GM19463 (cell line): Measurements from ENCODE around the gene DSC3.
"Not testable (repeated sequence)": the region's sequence is repeated elsewhere in the genome, so short reads cannot be mapped to it uniquely, and the experiment has no call there.

Experiments
- ATAC-seq: cut with Tn5 transposase; IDR thresholded peaks from one replicate; pipeline ENCODE4 v1.9.1; 2021; ENCODE audit warnings: mild to moderate bottlenecking, moderate library complexity; ENCODE audit not compliant: unreplicated experiment

DSC3 gene

DNA sequence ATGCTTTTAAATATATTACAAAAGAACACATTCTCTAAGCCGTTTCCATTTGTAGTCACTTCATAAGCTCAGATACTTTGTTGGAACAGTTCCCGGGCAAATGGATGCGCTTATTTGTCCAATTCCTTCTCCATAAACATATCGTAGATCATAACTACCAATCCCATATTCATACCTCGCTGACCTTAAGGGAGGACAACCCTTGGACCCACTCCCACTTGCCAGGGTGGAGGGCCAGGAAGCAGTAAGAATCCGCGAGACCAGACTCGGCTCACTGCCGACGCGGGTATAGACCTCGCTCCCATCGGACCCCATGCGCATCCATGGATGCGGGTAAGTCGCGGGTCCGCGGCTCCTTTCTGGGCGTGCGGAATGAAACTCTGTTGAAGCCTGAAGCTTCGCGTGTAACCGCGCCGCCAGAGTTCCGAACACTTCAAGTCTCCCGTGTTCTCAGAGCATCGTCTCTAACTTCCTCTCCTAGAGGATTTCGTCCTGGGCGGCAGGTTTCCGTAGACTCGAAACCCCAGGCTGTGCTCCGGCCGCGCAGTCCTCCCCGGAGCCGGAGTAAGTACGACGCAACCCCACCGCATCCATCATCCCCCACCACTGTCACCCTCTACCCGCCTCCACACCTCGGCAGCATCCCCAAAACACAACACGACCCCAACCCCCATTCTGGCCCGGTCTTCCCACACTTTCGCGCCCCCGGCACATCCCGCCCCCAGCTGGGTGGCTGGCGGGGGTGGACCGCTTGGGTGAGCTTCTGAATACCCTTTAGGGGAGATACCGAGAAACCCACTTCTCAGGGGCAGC lies 1.1 kb downstream of the DSC3 start:
- no peak for ATAC-seq

DNA sequence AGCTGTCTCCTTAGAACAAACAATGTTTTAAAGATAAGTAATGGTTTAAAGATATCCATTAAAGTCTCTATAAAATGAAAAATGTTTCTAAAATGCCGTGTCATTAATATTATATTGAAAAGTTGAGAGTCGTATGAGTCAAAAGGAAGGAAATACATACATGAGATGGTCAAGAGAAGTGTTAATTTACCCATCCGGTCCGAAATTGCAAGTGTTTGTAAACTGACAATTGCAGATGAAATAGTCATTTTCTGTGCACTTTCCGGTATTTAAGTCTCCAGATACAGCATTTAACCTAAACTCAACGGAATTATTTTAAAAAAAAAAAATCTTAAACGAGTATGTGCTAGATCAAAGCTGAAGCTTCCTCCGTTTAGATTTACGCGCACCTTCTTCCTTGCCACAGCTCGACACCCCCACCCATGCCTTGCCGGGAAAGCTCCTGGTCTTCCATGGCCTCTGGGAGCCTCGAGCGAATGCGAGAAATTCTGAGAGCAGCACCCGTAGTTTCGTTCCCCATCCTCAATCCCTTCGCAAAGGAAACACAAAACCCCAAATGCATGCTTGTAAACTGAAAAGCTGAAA lies 1.8 kb downstream of the DSC3 start:
- ATAC-seq = no peak

DNA sequence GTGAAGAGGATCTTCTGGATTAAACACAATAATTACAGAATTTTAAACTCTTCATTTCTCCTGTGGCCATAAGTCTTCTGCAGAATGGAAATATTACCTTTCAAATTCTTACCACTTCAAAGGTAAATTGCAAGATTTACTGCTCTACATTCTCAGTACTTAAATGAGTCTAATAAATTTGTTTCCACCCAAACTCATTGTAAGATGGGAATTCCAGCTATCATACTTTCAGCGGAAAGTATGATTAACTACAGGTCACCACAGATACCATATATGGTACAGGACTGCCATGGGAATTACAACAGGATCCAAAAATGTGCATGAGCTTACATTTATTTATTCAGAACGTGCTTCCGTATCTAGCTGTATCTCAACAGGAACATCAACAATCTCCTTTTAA lies 3.1 kb downstream of the DSC3 start:
- ATAC-seq = no peak

DNA sequence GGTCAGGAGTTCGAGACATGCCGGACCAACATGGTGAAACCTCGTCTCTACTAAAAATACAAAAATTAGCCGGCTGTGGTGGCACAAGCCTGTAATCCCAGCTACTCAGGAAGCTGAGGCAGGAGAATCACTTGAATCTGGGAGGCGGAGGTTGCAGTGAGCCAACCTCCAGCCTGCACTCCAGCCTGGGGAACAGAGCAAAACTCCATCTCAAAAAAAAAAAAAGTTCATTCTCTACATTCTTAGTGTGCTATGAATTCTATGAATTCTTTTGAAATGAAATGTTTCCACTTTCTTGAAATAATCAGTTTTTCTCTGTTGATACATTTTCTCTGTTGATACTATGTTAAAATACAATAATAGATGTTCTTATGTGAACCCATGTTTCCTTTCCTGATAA lies 4.9 kb downstream of the DSC3 start:
- ATAC-seq = not testable (repeated sequence)

DNA sequence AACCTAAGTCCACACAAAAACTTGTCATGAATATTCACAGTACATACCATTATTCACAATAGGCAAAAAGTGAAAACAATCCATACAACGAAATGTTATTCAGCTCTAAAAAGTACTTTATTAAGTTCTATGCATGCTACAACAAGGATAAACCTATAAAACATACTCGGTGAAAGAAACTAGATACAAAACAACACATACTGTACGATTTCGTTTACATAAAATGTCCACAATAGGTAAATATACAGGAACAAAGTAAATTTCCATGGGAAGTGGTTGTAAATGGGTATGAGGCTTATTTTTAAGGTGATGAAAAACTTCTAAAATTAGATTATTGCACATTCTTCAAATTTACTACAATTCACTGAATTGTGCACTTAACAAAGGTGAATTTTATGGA lies 8.0 kb downstream of the DSC3 start:
- ATAC-seq = no peak

DNA sequence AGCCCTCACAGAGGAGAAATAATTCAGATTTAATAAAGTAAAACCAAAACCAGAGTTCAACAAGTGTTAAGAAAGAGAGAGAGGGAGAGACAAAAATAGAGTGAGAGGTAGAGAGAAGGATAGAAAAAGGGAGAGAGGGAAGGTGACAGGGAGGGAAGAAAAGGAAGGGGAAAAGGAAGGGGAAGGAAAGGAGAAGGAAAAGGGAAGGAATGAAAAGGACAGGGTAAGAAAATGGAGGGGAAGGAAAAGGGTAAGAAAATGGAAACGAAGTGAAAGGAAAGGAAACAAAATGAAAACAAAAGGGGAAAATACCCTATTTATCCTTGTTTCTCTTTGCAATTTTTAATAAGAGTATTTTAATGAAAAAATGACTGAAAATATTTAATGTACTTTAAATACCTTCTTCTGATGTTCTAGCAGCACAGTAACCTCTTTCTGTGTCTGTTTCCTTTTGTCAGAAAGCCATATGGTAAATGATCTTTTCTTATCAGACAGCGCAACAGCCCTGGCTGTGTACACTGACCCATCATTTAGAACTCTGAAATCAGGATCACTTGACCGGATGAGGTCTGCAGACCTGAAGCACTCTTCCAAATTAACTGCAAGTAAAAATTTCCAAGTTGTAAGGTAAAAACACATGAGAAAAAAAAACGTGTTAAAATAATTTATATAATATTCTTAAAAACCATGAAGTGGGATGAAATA lies 11.8 kb downstream of the DSC3 start:
- ATAC-seq = no peak

DNA sequence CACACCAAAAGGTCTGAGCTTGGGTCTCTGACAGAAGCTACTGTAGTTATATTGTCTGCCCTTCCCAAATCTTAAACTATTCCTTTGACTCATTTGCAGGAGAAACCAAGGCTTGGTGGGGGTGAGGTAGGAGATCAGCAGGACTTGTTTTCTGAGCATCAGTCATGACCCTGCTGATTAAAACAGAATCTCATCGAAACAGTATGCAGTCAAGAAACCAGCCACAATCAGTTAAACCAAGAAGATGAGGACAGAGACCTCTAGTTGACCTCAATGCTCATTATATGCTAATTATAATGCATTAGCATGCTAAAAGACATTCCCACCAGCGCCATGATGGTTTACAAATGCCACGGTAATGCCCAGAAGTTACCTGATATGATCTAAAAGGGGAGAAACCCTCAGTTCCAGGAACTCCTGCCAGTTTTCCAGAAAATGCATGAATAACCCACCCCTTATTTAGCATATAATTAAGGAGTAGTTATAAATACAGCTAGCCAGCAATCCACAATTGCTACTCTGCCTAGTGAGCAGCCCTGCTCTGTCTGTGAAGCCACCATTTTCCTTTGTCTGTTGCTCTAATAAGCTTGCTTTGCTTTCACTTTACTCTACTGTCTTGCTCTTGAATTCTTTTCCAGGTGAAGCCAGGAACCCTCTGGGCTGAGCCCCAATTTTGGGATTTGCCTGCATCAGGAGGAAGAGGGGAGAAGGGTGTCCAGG lies 26.7 kb downstream of the DSC3 start:
- no peak for ATAC-seq

DNA sequence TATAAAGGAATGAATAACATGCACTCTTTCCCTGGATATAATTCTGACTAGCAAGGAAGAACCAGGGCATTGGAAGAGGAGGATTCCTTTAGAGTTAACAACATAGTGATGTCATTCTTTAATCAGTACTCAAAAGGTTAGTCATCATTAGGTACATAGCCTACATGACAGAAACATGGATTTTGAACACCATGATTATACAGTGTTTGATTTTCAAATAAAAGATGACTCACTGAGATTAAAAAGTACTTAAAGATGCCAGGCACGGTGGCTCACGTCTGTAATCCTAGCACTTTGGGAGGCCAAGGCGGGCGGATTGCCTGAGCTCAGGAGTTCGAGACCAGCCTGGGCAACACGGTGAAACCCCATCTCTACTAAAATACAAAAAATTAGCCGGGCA lies 31.1 kb downstream of the DSC3 start:
- ATAC-seq = not testable (repeated sequence)

DNA sequence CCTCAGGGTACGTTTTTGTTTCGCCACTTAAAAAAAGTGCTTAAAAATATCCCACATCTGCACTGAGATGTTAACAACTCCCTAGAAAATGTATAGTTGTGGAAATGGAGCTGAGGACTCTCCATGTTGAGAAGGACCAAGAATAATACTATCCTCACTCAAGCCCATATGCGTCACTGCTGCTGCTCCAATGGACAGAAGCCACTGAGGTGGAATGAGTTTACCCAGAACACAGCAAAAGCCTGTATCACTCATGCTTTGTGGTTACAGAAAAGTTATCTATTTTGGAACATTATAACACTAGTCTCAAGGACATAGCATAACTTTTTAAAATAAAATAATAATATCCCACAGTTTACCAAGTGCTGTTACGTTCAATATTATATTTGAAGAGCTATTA lies 31.9 kb downstream of the DSC3 start:
- ATAC-seq = no peak

DNA sequence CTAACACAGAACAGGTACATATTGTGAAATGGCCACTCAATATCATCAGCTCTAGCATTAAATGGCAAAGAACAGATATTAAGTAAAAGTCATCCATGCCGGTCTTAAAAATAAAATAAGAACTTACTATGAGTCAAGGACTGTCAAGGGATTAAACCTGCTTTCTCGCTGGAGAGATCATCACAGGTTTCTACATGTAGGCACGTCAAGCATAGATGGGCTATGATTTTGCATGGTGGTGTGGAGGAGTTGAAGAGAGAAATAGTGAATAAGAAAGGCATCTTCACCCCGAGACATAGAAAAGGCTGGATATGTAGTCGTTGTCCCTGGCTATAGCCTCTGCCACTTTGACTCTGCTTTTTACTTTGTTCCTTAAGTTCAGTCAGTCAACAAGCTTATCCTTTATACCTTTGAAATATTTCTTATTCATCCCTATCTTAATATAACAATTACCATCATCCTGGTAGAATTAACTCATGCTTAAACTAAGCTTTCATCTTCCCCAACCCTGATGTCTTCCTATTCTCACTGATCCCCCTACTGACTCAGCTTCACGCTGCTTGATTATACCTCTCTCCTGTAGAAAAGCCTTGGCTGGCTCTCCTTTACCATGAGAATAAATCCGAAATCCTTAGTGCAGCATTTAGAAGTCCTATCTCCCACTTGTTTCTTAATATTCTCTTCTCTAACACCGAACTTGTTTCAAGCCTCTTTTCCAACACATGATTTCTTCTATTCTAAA lies 42.5 kb downstream of the DSC3 start:
- ATAC-seq = no peak

DNA sequence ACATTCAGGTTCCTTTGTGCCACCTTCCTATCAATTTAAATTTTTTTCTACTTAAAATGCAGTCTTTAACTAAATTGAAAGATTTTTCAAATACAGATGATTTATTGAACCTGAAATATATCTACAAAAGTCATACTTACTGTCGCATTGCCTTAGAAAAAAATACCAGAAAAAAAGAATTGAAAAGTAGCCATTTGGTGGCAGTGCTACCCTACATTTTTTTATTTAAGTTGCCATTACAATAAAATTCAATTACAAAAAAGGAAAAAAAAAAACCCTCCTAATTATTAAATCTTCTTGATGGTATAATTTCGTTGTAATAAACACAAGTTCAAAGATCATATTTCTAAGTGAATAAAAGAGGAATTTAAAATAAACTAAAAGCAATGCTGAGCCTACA lies 43.4 kb downstream of the DSC3 start:
- ATAC-seq = no peak

DNA sequence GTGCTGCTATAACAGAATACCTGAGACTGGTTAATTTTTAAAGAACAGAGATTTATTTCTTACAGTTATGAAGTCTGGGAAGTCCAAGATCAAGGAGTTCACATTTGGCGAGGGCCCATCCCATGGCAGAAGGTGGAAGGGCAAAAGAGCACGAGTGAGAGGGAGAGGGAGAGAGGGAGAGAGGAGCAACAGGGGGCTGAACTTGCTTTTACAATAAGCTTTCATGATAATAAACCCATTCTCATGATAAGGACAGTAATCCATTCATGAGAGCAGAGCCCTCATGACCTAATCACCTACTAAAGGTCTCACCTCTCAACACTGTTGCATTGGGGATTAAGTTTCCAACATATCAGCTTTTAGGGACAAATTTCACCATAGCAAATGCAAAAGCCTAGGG lies 45.3 kb downstream of the DSC3 start:
- ATAC-seq = no peak

DNA sequence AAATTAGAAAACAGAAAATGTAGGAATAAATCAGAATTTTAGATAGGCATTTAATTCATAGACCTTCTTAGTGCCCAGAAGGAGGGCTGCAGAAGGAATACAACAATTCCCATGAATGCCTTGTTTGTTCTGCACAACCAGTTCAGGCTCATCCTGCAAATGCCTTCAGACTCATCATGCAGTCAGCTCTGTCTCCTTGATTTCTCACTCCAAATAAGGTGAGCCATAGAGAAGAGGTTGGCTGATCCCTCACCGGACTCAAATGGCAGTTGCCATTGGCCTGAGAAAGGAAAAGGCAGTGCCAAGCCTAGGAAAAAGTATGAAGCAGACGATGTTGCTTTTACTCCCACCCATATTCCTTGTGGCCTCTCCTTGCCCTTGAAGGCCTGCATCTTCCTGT lies 50.3 kb downstream of the DSC3 start:
- ATAC-seq = no peak

DNA sequence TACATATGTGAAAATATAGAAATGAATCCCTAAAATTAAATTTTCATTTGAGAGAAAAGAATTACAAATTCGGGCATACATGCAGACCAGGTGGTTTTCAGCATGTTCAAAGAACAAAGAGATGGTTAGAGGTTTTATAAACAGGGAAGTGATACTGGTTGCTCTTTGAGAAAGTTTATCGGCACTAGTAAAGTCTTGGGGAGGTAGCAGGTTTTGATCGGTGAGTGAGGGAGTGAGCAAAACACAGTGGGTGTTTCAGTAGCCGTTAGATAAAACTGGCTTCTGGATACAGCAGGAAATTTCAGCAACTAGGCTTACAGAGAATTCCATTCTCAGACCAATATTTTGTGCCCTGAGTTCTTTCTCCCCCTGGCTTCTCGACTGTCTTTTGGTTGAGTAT lies 51.1 kb downstream of the DSC3 start:
- peak; percentile 79 for ATAC-seq

DNA sequence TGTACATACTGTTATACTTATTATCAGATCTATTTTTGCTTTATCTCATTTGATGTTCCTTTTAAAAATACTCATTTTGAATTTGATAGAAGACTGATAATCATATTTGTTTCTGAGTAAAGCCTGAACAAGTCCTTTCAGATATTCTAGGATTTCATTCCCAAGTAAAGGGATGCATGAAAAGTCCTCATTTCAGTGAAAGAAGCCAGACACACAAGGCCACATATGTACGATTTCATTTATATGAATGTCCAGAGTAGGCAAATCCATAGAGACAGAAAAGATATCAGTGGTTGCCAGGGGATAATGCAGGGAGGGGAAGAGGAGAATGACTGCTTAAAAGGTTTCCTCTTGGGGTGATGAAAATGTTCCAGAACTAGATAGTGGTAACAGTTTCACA lies 53.4 kb downstream of the DSC3 start:
- ATAC-seq = no peak

DNA sequence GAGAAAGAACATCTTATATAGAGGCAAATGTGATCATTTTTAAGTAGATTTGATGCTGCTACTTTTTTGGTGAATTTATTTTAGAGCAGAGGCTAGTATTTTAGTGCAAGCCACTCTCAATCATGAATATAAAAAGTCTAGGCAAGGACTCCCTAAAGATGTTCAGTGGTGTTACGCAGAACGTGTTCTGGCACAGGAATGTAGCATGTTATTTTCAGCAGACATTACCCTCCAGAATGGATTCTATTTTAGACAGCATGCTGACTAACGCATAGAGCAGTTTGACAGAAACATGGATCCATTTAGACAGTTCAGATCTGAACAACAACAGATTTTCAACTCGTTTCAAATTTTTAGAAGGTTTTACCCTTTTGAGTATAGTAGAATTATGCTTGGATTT lies 54.1 kb downstream of the DSC3 start:
- no peak for ATAC-seq

DNA sequence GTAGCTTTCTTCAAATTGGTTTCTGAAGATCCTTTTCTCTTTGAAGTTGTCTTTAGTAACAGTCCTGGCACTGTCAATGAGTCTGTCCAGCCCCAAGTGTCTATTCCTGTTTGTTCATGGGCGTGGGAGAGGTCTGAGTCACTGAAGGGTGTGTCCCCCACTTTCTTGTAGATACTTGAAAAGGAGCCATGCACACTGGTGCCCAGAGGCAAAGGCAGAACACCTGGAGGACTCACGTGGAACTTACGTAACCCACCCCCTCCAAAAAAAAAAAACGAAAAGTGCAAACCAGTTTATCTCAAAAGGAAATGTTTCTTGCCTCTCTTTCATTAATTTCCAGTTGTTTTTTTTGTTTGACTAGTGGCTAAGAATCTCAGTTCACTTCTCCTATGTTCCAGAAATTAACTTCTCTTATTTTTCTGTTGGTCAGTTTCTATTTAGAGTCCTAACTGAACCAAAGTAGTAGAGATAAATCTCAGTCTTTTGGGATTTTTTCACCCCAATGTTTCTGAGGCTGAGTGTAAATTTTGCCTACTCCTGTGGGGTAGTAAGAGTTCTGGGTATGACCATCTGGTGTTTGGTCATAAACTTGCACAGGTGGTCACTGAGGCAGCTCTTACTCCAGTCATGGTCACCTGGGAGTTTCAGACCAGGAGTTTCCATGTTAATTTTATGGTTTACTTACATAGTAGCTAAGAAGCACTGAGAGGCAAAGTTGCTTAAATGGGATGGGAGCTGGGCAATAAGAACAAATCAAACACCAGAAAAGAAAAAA lies 54.9 kb downstream of the DSC3 start:
- no peak for ATAC-seq

DNA sequence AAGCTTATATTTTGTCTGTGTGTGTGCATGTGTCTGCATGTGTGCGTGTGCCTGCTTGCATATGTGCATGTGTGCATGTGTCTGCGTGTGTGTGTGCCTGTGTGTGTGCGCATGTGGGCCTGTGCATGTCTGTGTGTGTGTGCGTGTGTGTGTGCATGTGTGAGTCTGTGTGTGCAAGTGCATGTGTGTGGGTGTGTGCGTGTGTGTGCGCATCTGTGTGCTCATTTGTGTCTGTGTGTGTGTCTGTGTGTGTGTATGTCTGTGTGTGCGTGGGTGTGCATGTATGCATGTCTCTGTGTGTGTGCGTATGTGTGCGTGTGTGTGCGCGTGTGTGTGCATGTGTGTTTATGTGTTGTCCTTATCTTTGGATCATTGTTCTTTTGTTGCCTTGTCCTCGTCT lies 56.8 kb downstream of the DSC3 start:
- no peak for ATAC-seq

DNA sequence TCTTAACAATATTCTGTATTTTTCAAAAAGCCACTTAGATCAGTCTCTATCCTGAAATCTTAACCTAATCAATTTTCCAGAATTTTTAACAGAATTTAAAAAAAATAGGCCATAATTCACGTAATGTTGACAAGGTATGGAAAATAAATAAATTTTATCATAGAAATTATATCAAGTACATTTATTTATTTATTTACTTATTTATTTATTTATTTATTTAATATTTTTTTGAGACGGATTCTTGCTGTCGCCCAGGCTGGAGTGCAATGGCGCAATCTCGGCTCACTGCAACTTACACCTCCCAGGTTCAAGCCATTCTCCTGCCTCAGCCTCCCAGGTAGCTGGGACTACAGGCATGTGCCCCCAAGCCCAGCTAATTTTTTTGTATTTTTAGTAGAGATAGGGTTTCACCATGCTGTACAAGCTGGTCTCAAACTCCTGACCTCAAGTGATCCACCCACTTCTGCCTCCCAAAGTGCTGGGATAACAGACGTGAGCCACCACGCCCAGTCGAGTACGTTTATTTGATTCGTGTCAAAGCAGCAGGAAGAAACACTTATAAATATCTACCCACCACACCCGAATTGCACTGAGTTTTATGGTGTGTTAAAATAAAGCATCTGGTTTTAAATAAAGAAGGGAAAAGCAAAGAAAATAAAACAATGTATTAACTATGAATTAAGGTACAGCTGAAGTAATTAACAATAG lies 60.1 kb downstream of the DSC3 start:
- ATAC-seq = no peak
